HepG2 (cell line): Measurements from ENCODE around the gene GMNN. TPM values are rescaled to one million over a fixed set of nuclear protein-coding genes. Genes with fewer than 3 reads are reported as not detected.

ENCODE experiments used
- EEA1 ChIP-seq: sonication (generic); formaldehyde crosslinking; IDR thresholded peaks from 2 replicates; pipeline ENCODE4 v1.5.1; 2020; ENCODE audit warnings: mild to moderate bottlenecking, missing genetic modification reagents, borderline replicate concordance
- FOXJ3 ChIP-seq: sonication (generic); formaldehyde crosslinking; IDR thresholded peaks from 2 replicates; pipeline ENCODE4 v1.4.0; 2020; ENCODE audit warnings: missing genetic modification reagents, mild to moderate bottlenecking, borderline replicate concordance
- KMT2A ChIP-seq: sonication (generic); formaldehyde crosslinking; IDR thresholded peaks from 2 replicates; pipeline ENCODE4 v1.4.0; 2020; ENCODE audit warnings: missing genetic modification reagents
- NCOR1 ChIP-seq: fragments of 200-600 bp; sonication (generic); IDR thresholded peaks from 2 replicates; pipeline ENCODE4 v1.7.0; 2017; ENCODE audit warnings: antibody characterized with exemption, low read length, borderline replicate concordance
- NR1H2 ChIP-seq: sonication (generic); formaldehyde crosslinking; IDR thresholded peaks from 2 replicates; pipeline ENCODE4 v1.8.1; 2022; ENCODE audit warnings: low read depth, missing genetic modification reagents, borderline replicate concordance
- POLR2AphosphoS2 ChIP-seq: IDR thresholded peaks from 2 replicates; pipeline ENCODE4 v1.6.1; 2011; ENCODE audit warnings: low read depth, low read length, improper control_type of control experiment
- TFAP4 ChIP-seq: sonication (generic); IDR thresholded peaks from 2 replicates; pipeline ENCODE4 v1.6.1; 2016; ENCODE audit warnings: low read depth, borderline replicate concordance
- TOPORS ChIP-seq: sonication (generic); formaldehyde crosslinking; IDR thresholded peaks from 2 replicates; pipeline ENCODE4 v1.8.0; 2023; ENCODE audit warnings: mild to moderate bottlenecking, missing genetic modification reagents
- YEATS4 ChIP-seq: sonication (generic); formaldehyde crosslinking; IDR thresholded peaks from 2 replicates; pipeline ENCODE4 v1.4.0; 2020; ENCODE audit warnings: missing genetic modification reagents, borderline replicate concordance
- ZNF619 ChIP-seq: sonication (generic); formaldehyde crosslinking; IDR thresholded peaks from 2 replicates; pipeline ENCODE4 v1.4.0; 2020; ENCODE audit warnings: mild to moderate bottlenecking, missing genetic modification reagents
- ZSCAN25 ChIP-seq: sonication (generic); formaldehyde crosslinking; IDR thresholded peaks from 2 replicates; pipeline ENCODE4 v1.8.0; 2022; ENCODE audit warnings: mild to moderate bottlenecking, missing genetic modification reagents
- polyA plus RNA-seq, 8 experiments: library from polyadenylated mRNA; depleted of rRNA in 3 of 8; stranded (reverse) in 7 of 8; unstranded in 1 of 8; fragments of >200 nt; fragmentation: Illumina TruSeq in 4 of 8; extraction: Trizol in 4 of 8; gene quantifications; 2 replicates each; pipeline versions ENCODE4 v1.2.1 to v1.2.3, GENCODE V29; 2011 to 2016; ENCODE audit warnings: low read depth in 4 of 8, missing spikeins in 1 of 8, mixed read lengths in 1 of 8; ENCODE audit not compliant: insufficient read depth in 1 of 8
- total RNA-seq, 5 experiments: library from RNA; depleted of rRNA; stranded (reverse); fragments of >200 nt; fragmentation: Illumina TruSeq; extraction: Trizol; gene quantifications; 2 replicates each; pipeline ENCODE4 v1.2.3, GENCODE V29; 2016; ENCODE audit warnings: low read depth in 1 of 5
- TF ChIP-seq, protein P1 (sequence below): sonication (generic); formaldehyde crosslinking; IDR thresholded peaks from 2 replicates; pipeline ENCODE4 v1.8.0; 2023; ENCODE audit warnings: mild to moderate bottlenecking, missing genetic modification reagents
- TF ChIP-seq, protein P2 (sequence below): sonication (generic); formaldehyde crosslinking; IDR thresholded peaks from 2 replicates; pipeline ENCODE4 v1.5.0; 2020; ENCODE audit warnings: mild to moderate bottlenecking, low read depth, missing genetic modification reagents, borderline replicate concordance
- TF ChIP-seq, protein P3 (sequence below): sonication (generic); formaldehyde crosslinking; IDR thresholded peaks from 2 replicates; pipeline ENCODE4 v1.4.0; 2020; ENCODE audit warnings: missing genetic modification reagents, mild to moderate bottlenecking, borderline replicate concordance
- TF ChIP-seq, protein P4 (sequence below): sonication (generic); formaldehyde crosslinking; IDR thresholded peaks from 2 replicates; pipeline ENCODE4 v1.4.0; 2020; ENCODE audit warnings: missing genetic modification reagents, borderline replicate concordance
- TF ChIP-seq, protein P5 (sequence below): sonication (generic); formaldehyde crosslinking; IDR thresholded peaks from 2 replicates; pipeline ENCODE4 v1.5.0; 2020; ENCODE audit warnings: mild to moderate bottlenecking, missing genetic modification reagents, borderline replicate concordance

Gene GMNN
- total and polyA plus RNA-seq, 2 of the 13 experiments (the other 11 are each of a cell fraction or from before 2014, with no cell fraction given), result 61.8 to 154 TPM

GRCh38 chr6:24774696-24775519 lies at the start of gene GMNN (continued):
- TF ChIP-seq, protein P1, sequence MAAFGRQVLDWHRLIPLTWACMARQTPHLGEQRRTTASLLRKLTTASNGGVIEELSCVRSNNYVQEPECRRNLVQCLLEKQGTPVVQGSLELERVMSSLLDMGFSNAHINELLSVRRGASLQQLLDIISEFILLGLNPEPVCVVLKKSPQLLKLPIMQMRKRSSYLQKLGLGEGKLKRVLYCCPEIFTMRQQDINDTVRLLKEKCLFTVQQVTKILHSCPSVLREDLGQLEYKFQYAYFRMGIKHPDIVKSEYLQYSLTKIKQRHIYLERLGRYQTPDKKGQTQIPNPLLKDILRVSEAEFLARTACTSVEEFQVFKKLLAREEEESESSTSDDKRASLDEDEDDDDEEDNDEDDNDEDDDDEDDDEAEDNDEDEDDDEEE, result peak; percentile 92
- peak; percentile 100 for TF ChIP-seq EEA1 (CRISPR knock-in tag)
- no peak; the same call in none of the 2 replicates for TF ChIP-seq TFAP4
- no peak for TF ChIP-seq POLR2AphosphoS2
- TF ChIP-seq, protein P2, sequence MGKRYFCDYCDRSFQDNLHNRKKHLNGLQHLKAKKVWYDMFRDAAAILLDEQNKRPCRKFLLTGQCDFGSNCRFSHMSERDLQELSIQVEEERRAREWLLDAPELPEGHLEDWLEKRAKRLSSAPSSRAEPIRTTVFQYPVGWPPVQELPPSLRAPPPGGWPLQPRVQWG (CRISPR knock-in tag), result 0 out of 2 replicates have a peak, but pooled peaks have one; percentile 18
- TF ChIP-seq, protein P3, sequence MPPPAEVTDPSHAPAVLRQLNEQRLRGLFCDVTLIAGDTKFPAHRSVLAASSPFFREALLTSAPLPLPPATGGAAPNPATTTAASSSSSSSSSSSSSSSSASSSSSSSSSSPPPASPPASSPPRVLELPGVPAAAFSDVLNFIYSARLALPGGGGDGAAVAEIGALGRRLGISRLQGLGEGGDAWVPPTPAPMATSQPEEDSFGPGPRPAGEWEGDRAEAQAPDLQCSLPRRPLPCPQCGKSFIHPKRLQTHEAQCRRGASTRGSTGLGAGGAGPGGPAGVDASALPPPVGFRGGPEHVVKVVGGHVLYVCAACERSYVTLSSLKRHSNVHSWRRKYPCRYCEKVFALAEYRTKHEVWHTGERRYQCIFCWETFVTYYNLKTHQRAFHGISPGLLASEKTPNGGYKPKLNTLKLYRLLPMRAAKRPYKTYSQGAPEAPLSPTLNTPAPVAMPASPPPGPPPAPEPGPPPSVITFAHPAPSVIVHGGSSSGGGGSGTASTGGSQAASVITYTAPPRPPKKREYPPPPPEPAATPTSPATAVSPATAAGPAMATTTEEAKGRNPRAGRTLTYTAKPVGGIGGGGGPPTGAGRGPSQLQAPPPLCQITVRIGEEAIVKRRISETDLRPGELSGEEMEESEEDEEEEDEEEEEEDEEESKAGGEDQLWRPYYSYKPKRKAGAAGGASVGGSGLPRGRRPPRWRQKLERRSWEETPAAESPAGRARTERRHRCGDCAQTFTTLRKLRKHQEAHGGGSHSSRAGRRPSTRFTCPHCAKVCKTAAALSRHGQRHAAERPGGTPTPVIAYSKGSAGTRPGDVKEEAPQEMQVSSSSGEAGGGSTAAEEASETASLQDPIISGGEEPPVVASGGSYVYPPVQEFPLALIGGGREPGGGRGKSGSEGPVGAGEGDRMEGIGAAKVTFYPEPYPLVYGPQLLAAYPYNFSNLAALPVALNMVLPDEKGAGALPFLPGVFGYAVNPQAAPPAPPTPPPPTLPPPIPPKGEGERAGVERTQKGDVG (CRISPR knock-in tag), result peak; percentile 76; the same call in 1 of the 2 replicates
- peak; percentile 84; the same call in 1 of the 2 replicates for TF ChIP-seq FOXJ3
- TF ChIP-seq NR1H2 (CRISPR knock-in tag), result no peak
- peak; percentile 92 for TF ChIP-seq TOPORS
- TF ChIP-seq YEATS4, result peak; percentile 99
- TF ChIP-seq, protein P4, sequence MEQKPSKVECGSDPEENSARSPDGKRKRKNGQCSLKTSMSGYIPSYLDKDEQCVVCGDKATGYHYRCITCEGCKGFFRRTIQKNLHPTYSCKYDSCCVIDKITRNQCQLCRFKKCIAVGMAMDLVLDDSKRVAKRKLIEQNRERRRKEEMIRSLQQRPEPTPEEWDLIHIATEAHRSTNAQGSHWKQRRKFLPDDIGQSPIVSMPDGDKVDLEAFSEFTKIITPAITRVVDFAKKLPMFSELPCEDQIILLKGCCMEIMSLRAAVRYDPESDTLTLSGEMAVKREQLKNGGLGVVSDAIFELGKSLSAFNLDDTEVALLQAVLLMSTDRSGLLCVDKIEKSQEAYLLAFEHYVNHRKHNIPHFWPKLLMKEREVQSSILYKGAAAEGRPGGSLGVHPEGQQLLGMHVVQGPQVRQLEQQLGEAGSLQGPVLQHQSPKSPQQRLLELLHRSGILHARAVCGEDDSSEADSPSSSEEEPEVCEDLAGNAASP (CRISPR knock-in tag), result peak; percentile 62; the same call in 1 of the 2 replicates
- peak; percentile 100 for TF ChIP-seq ZNF619
- TF ChIP-seq, protein P5, sequence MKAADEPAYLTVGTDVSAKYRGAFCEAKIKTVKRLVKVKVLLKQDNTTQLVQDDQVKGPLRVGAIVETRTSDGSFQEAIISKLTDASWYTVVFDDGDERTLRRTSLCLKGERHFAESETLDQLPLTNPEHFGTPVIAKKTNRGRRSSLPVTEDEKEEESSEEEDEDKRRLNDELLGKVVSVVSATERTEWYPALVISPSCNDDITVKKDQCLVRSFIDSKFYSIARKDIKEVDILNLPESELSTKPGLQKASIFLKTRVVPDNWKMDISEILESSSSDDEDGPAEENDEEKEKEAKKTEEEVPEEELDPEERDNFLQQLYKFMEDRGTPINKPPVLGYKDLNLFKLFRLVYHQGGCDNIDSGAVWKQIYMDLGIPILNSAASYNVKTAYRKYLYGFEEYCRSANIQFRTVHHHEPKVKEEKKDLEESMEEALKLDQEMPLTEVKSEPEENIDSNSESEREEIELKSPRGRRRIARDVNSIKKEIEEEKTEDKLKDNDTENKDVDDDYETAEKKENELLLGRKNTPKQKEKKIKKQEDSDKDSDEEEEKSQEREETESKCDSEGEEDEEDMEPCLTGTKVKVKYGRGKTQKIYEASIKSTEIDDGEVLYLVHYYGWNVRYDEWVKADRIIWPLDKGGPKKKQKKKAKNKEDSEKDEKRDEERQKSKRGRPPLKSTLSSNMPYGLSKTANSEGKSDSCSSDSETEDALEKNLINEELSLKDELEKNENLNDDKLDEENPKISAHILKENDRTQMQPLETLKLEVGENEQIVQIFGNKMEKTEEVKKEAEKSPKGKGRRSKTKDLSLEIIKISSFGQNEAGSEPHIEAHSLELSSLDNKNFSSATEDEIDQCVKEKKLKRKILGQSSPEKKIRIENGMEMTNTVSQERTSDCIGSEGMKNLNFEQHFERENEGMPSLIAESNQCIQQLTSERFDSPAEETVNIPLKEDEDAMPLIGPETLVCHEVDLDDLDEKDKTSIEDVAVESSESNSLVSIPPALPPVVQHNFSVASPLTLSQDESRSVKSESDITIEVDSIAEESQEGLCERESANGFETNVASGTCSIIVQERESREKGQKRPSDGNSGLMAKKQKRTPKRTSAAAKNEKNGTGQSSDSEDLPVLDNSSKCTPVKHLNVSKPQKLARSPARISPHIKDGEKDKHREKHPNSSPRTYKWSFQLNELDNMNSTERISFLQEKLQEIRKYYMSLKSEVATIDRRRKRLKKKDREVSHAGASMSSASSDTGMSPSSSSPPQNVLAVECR (CRISPR knock-in tag), result peak; percentile 100
- TF ChIP-seq ZSCAN25 (CRISPR knock-in tag), result peak; percentile 85
- TF ChIP-seq NCOR1, result peak; percentile 47; the same call in 1 of the 2 replicates
- peak; percentile 75; the same call in 1 of the 2 replicates for TF ChIP-seq KMT2A
